ENCODE results near the gene NLRX1.
"Not testable (repeated sequence)": the region's sequence is repeated elsewhere in the genome, so short reads cannot be mapped to it uniquely, and the experiment has no call there.

NLRX1 gene, protein sequence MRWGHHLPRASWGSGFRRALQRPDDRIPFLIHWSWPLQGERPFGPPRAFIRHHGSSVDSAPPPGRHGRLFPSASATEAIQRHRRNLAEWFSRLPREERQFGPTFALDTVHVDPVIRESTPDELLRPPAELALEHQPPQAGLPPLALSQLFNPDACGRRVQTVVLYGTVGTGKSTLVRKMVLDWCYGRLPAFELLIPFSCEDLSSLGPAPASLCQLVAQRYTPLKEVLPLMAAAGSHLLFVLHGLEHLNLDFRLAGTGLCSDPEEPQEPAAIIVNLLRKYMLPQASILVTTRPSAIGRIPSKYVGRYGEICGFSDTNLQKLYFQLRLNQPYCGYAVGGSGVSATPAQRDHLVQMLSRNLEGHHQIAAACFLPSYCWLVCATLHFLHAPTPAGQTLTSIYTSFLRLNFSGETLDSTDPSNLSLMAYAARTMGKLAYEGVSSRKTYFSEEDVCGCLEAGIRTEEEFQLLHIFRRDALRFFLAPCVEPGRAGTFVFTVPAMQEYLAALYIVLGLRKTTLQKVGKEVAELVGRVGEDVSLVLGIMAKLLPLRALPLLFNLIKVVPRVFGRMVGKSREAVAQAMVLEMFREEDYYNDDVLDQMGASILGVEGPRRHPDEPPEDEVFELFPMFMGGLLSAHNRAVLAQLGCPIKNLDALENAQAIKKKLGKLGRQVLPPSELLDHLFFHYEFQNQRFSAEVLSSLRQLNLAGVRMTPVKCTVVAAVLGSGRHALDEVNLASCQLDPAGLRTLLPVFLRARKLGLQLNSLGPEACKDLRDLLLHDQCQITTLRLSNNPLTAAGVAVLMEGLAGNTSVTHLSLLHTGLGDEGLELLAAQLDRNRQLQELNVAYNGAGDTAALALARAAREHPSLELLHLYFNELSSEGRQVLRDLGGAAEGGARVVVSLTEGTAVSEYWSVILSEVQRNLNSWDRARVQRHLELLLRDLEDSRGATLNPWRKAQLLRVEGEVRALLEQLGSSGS

DNA sequence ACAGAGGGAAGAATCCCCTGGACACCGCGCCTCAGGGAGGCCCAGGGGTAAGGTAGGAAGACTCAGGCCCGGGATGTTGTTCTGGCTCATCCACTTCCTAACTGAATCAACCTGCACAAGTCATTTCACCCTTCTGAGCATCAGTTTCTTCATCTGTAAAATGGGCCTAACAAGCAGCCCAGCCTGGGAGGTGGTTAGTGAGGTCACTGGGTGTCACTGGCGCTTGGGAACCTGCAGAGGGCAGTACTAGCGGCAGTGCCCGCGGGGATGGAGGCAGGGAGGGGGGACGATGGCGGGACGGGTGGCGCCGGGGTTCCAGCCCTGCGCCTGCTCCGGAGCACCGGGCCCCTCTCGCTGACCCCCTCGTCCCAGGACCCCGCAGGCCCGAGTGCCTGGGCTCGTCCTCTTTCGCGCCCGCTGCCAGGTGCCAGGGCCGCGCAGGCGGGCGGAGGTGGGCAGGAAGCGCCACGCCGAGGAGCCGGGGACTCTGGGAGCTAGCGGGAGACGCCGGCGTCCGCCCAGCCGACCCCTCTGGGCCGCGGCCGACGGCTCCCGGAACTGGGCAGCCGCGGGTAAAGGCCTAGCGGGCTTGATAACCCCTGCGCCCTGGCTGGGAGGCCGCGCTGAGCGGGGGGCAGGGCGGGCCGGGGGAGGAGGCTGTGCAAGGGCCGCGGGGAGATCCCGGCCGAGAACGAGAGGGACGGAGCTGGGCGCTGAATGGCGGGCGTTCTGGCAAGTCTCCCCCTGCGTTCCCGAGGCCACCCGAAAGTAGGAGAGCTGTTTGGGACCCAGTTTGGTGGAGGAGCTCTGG is at the start of gene NLRX1:
NLRX1 (plus strand) TSS at position 255 of the 811 bp plus-strand sequence. CDS start 2,679 bp downstream, outside the sequence.
- DNase-seq (ENCODE audit: low read depth): peak; percentile 79

DNA sequence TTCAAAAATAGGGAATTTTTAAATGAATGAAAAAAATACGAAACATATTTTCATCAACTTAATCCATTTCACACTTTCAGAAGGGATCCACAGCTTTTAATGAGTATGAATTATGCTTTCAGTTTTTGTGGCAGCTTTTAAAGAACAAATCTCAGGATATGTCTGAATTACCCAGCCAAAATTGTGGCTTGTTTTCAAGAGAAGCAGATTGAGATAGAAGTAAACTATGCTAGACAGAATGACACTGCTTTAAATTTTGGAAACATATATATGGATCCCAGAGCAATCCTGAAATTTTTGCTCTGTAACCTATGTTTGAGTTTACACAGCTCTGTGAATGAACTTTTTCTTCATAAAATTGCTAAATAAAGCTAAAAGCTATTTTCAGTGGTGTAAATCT is 49.6 kb upstream of the NLRX1 start:
- DNase-seq (ENCODE audit: low read depth): no peak

DNA sequence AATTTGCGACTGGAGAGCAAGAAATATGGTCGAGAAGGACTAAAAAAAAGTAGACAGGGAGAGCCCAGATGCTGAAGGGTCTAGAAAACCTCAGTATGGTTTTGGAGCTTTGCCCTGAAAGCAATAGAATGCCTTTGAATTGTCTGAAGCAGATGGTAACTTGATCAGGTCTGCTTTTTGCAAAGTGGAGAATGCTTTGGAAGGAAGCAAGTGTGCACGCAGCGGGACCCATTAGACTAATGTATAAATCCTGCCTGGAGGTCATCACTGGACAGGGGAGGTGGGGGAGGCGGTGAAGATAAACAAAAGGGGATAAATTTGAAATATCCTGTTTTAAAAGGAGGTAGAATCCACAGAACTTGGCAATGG is 47.9 kb upstream of the NLRX1 start:
- peak; percentile 31 for DNase-seq (ENCODE audit: low read depth)

DNA sequence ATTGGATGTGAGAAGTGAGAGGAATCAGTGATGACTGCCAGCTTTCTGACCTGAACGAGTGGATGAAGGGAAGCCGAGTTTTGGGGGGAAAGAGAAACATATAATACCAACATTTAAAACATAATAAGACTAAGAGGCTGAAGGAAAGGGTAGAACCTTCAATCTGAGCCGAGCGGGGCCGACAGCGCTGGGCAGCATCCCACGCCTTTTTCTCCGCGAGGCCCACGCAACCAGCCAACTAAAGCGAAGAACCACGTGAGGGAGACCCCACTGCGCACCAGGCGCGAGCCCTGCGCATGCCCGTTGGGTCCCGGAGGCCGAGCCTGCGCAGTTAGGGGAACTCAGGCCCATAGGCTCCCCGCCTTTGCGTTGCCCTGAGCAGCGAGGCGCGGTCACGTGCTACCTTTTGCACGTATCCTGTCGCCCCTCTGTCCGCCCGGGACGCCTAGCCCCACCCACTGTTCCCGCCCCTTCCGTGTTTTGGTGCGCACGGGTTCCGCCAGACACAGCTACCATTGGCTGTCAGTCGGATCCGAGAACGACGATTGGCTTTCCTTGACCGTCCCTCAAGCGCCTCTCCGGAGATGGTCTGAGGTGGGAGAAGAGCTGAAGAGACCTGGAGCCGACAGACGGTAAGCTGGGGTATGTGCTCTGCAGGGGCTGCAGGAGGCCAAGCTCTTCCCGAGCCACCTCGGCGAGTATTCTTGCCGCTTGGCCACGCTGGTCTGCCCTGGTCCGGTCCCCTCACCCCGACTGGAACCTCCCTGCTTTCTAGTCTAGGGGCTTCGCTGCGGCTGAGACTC is 47.3 kb upstream of the NLRX1 start, which contains the start of gene HINFP:
HINFP (plus strand) TSS at position 573 of the 803 bp plus-strand sequence. CDS start 5,365 bp downstream, outside the sequence.
- peak; percentile 99 for DNase-seq (ENCODE audit: low read depth)

DNA sequence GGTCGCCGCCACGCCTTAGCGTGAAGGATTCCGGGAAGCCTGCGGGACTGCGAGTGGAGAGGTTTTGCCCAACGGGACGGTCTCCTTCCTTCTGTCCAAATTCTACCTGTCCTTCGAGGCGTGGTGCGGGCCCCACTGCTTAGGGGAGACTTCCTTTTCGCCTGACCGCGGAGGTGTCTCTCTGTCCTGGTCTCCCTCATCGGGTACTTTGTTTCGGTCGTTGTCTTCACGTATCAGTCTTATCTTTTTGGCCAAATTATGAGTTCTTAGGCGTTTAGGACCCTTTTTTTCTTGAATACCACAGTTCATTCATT is 46.8 kb upstream of the NLRX1 start:
- no peak for DNase-seq (ENCODE audit: low read depth)

DNA sequence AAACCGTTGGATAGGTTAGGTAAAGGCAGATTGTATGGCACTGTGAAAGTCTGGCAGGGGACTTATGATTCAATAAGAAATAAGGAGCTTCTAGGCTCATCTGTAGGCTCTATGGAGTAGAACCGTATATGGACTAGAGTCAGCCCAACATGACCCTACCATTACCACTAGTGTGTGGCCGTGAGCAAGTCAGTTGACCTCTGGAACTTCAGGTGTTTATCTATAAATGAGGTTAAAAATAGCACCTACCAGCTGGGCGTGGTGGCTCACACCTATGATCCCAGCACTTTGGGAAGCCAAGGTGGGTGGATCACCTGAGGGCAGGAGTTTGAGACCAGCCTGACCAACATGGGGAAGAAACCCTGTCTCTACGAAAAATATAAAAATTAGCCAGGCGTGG is 42.7 kb upstream of the NLRX1 start:
- DNase-seq (ENCODE audit: low read depth): no peak

DNA sequence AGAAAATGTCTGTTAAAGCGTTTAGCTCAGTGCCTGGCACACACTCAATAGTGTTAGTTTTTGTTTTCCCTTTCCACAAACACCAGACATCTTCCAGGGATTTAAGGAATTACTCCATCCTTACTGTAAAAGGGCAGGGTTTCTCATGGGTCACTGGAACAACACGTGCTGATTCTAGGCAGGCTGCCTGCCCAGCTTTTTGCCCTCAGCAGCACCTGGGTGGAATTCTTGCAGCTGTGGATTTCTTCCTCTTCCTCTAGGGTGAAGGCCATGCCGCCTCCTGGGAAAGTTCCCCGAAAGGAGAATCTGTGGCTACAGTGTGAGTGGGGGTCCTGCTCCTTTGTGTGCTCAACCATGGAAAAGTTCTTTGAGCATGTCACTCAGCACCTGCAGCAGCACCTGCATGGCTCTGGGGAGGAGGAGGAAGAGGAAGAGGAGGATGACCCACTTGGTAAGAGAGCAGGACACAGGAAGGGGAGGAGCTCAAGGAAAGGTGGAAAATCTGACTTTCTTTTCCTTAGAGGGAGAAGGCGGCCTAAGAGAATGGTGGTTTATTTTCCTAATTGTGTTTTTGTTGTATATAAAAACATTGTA is 41.8 kb upstream of the NLRX1 start:
- peak; percentile 37 for DNase-seq (ENCODE audit: low read depth)

DNA sequence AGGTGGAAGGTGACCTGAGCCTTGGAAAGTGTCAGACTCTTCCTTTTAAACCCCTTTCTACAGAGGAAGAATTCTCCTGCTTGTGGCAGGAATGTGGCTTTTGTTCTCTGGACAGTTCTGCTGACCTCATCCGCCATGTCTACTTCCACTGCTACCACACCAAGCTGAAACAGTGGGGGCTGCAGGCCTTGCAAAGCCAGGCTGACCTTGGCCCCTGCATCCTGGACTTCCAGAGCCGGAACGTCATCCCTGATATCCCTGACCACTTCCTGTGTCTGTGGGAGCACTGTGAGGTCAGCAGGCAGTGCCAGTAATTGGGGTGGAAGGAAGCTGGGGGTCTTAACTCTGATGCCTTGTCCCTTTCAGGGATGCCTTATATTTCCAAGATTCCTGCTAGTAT is 37.9 kb upstream of the NLRX1 start:
- peak; percentile 83 for DNase-seq (ENCODE audit: low read depth)

DNA sequence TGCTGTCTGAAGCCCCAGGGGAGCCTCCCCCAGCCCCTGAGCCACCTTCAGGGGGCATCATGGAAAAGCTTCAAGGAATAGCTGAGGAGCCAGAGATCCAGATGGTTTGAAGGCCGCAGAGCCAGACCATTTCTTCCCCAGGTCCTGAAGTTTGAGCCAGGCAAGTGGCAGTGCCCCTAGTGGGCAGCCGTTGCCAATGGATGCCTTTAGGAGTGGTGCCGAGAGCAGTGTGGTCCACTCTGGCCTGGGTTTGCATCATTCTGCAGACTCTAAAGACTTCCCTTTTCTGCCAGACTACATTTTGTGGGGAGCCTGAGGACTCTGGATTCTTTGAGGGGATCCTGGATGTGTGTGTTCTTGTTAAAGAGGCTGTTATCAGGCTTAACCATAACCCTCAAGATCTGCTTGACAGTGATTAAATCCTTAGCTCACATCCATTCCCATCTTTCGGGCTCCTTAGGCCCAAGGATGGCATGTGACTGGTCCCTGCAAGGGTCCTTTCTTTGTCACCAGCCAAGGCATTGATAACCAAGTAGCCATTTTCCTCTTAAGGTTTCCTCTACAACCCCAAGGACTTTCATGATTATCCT is 34.0 kb upstream of the NLRX1 start:
- peak; percentile 12 for DNase-seq (ENCODE audit: low read depth)

DNA sequence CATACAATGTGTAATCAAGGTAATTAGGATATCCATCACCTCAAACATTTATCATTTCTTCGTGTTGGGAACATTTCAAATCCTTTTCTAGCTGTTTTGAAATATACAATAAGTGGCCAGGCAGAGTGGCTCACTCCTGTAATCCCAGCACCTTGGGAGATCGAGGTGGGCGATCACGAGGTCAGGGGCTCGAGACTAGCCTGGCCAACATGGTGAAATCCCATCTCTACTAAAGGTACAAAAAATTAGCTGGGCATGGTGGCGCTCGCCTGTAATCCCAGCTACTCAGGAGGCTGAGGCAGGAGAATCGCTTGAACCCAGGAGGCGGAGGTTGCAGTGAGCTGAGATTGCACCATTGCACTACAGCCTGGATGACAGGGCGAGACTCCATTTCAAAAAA is 29.2 kb upstream of the NLRX1 start:
- not testable (repeated sequence) for DNase-seq (ENCODE audit: low read depth)

DNA sequence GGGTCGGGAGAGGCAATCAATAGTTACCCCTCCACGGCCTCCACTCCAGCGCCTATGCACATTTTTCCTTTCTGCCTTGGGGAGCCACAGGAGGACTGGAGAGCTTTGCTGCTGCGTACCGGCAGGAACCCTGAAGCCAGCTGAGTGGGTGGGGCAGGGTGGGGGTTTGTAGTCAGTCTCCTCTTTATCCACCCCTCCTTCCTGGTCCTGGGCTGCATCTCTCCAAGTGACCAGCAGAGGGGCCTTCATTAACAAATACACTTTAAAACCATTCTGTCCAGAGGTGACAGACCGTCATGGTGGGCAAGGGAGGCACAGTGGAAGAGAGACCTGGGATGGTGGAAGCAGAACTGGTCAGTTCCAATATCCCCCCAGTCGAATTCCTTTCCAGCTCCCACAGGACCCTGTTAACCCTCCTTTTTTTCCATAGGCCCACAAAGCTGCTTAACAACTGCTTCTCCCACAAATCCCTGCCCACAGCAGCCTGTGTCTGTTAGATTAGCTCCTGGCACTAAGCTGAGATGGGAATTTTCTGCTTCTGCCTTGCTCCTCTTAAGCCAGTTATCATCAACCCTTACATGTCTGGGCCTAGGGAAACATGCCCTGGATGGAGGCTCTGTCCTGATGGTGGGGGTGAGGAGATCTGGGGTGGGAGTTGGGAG is 23.6 kb upstream of the NLRX1 start:
- peak; percentile 71 for DNase-seq (ENCODE audit: low read depth)

DNA sequence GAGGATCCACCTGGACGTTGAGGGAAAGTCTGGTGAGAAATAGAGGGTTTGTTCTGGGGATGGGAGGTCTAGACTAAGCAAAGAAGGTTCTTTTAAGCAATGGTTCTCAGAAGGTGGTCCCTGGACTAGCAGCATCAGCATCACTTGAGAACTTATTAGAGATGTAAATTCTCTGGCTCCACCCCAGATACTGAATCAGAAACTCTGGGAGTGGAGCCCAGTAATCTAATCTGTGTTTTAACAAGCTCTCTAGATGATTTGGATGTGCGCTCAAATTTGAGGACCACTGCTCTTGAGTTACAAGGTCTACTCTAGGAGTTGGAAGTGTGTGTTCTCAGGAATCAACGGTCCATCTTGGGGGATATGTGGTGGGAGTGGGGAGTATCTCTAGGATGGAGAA is 23.0 kb upstream of the NLRX1 start:
- no peak for DNase-seq (ENCODE audit: low read depth)

DNA sequence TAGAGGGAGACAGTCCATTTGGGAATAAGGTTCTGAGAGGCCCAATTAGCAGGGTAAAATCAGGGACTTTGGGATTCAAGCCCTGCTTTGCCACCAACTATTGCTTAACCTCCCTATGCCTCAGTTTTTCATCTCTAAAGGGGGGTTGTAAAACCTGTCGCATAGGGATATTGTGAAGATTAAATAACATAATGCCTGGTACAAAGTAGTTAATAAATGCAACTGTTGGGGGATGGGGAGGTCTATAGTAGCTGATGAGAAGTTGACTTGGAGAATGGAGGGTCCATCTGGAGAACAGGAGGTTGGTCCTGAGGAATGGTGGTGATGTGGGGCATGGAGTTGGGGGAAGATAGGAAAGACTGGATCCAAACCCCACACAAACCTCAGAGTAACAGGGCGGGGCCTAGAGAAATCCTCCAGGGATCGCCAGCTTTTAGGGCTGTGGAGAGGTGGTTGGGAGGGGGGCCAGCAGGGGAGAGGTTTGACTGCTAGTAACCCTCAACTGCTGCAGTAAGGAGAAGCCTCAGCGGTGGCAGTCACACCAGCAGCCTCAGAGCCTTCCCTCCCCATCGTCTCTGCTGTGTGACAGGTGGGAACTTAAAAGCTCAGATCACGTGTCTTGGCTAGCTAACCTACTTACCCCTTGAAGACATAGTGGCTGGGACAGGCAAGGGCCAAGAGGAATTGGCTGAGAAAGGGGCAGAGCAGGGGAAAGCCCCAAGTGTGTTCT is 20.8 kb upstream of the NLRX1 start:
- DNase-seq (ENCODE audit: low read depth): no peak

DNA sequence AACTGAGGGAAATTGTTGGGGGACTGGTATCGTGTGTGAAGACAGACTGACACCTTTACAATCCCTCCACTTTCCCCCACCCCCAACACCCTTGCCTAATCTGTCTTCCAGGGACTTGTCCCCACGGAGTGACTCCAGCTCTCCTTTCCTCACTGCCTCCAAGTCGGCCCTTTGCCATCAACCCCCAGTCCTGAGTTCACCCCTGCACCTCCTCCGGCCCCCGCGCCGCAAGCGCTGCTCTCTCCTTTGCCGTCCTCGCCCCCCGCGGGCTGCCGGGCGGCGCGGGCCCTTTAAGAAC is 19.9 kb upstream of the NLRX1 start:
- DNase-seq (ENCODE audit: low read depth): no peak

DNA sequence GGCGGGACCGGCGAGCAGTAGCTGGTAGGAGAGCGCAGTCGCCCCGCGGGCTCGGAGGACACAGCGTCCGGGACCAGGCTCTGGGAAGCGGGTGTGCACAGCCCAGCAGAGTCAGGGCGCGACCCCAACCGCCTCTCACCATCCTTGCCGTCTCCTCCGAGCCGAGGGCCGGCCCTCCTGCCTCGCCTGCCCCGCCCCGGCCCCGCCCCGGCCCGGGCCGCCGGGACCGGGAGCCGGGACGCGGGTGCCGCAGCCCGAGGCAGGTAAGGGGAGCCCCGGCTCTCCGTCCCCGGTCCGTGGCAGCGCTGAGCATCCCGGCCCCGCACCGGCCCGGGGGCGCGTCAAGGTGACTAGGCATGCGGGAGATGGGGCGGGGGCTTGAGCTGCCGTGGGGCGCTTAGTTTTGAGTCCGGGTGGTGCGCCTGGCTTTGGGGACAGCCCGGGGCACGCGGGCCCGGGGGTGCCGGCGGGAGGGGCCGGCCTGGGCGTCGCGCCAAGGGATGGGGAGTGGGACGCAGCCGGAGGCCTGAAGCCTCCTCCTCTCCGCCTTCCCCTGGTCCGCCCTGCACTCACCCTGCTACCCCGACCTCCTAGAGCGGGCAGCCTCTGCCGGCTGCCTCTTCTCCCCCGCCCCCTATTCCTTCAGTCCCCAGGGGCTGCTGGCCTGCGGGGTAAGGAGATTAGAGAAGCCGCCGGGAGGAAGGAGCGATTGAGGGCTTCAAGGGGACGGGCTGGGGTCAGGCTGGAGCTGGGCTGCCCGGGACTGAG is 19.3 kb upstream of the NLRX1 start, which contains the start of gene ABCG4:
ABCG4 (plus strand) TSS at position 35 of the 768 bp plus-strand sequence. CDS start 914 bp downstream, outside the sequence.
- no peak for DNase-seq (ENCODE audit: low read depth)

DNA sequence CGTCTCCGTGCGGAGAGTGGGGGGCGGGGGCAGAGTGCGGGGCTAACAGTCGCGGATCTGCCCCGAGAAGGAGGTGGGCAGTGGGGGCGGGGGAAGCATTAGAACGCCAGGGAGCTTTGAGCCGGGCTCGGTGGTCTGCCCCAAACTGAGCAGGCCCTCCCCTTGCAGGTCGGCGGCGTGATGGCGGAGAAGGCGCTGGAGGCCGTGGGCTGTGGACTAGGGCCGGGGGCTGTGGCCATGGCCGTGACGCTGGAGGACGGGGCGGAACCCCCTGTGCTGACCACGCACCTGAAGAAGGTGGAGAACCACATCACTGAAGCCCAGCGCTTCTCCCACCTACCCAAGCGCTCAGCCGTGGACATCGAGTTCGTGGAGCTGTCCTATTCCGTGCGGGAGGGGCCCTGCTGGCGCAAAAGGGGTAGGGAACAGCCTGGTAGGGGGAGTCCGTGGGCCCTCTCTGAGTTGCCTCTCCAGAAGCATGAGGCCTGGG is 18.7 kb upstream of the NLRX1 start:
- no peak for DNase-seq (ENCODE audit: low read depth)

DNA sequence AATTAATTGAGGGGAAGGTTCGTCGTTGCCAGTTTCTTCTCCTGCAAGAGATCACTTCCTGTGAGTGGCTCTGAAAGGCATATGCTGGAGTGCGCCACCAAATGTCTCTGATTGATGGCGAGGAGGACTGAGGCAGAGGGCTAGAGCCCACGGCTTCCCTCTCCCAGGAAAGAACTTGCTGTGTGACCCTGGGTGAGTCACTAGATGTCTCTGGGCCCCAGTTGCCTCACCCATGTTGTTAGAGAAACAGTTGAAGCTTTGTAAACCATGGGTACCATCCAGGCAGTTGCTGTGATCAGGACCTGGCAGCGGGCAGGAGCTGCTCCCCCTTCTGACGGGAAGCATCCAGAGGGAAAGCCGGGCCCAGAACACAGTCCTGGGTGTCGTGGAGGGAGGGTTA is 16.5 kb upstream of the NLRX1 start:
- DNase-seq (ENCODE audit: low read depth): no peak

DNA sequence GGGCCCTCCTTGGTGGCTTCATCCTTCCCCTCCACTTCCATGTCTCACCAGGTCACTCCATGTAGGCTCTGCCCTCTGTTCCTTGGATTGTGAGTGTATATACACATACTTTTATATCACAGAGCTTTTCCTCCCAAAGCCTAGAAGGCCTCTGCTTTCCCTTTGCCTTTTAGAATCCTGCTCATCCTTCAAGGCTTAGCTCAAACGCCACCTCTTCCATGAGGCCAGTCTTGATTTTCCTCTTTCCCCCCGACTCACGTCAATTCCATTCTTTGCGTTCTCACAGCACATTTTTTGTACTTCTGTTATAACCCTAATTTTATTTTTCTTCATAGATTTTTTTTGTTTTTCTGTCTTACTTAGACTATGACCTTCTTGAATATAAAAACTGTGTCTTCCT is 15.9 kb upstream of the NLRX1 start:
- no peak for DNase-seq (ENCODE audit: low read depth)
